HepG2 (cell line): ENCODE results near the gene SLC24A4. TPM values are rescaled to one million over a fixed set of nuclear protein-coding genes. Genes with fewer than 3 reads are reported as not detected.

ENCODE experiments used
- ATAC-seq: fragments of 200-7000 bp; cut with Tn5 transposase; 3 replicates; pipeline ENCODE4 v1.9.1; 2020; ENCODE audit warnings: mild to moderate bottlenecking, moderate library complexity
- BruUV-seq: library from RNA; stranded (reverse); fragments of 400-500 nt; replicated peaks from 2 replicates; lab custom pipeline; 2021; lab: Mats Ljungman, UMichigan
- CTCF ChIA-PET: fragments of 300-600 bp; formaldehyde crosslinking; extraction: SDS; loops from one replicate; lab custom pipeline; 2021; ENCODE audit warnings: low total read pairs, inconsistent platforms, low intra/inter-chr PET ratio; lab: Yijun Ruan, JAX
- POLR2A ChIA-PET: fragments of 350-600 bp; sonication (Branson Sonifier 250); formaldehyde crosslinking; loops from one replicate; lab custom pipeline; 2020; ENCODE audit warnings: antibody characterized with exemption, inconsistent platforms; lab: Yijun Ruan, JAX
- DNase-seq: peaks from one replicate; pipeline ENCODE4 v3.0.0-alpha.2; 2015; ENCODE audit warnings: low spot score
- FAIRE-seq: peaks from 3 replicates; lab custom pipeline; 2011; peaks lifted over from hg19 to GRCh38; lab: Jason Lieb, UNC
- H2AFZ ChIP-seq: one replicate; pipeline ENCODE4 v1.6.1; 2011; ENCODE audit warnings: low read length, inconsistent platforms
- H3K27ac ChIP-seq: fragments of 300-600 bp; 3 replicates; pipeline ENCODE4 v1.8.0; 2011; ENCODE audit warnings: mixed run types, mild to moderate bottlenecking, mixed read lengths, low read length, inconsistent platforms; ENCODE audit not compliant: insufficient read depth; ENCODE audit errors: extremely low read length
- H3K27me3 ChIP-seq, 2 experiments: fragments of 200-600 bp in 1 of 2; 2 replicates in 1 of 2; 3 replicates in 1 of 2; pipeline versions ENCODE4 v1.6.0 to v1.8.0; 2011; ENCODE audit warnings: low read length in 2 of 2, mild to moderate bottlenecking in 2 of 2, moderate library complexity in 2 of 2, inconsistent platforms in 1 of 2; ENCODE audit not compliant: insufficient read depth in 2 of 2, control insufficient read depth in 1 of 2
- H3K36me3 ChIP-seq, 2 experiments: fragments of 200-600 bp in 1 of 2; replicated peaks in 1 of 2; 2 replicates in 1 of 2; 3 replicates in 1 of 2; pipeline versions ENCODE4 v1.5.1 to v1.8.0; 2011; ENCODE audit warnings: low read length in 2 of 2, inconsistent platforms in 1 of 2; ENCODE audit not compliant: insufficient read depth in 2 of 2, control insufficient read depth in 1 of 2
- H3K4me1 ChIP-seq: 2 replicates; pipeline ENCODE4 v1.5.1; 2012; ENCODE audit warnings: low read length, inconsistent platforms; ENCODE audit not compliant: insufficient read depth
- H3K4me2 ChIP-seq: 2 replicates; pipeline ENCODE4 v1.6.0; 2011; ENCODE audit warnings: low read depth, low read length, inconsistent platforms
- H3K4me3 ChIP-seq, 3 experiments: fragments of 200-600 bp in 1 of 3; sonication (generic), shearing (Covaris generic) in 1 of 3; replicated peaks in 1 of 3; 2 replicates each; pipeline ENCODE4 v1.5.1; 2011 to 2016; ENCODE audit warnings: low read length in 3 of 3, inconsistent platforms in 2 of 3, low read depth in 2 of 3, mild to moderate bottlenecking in 2 of 3, control low read depth in 1 of 3, mixed read lengths in 1 of 3; ENCODE audit not compliant: insufficient read depth in 1 of 3
- H3K79me2 ChIP-seq: one replicate; pipeline ENCODE4 v1.6.1; 2011; ENCODE audit warnings: low read length, inconsistent platforms; ENCODE audit not compliant: insufficient read depth
- H3K9ac ChIP-seq: 2 replicates; pipeline ENCODE4 v1.6.0; 2011; ENCODE audit warnings: mild to moderate bottlenecking, low read depth, low read length, inconsistent platforms; ENCODE audit not compliant: insufficient read depth
- H3K9me3 ChIP-seq: 2 replicates; pipeline ENCODE4 v1.5.1; 2012; ENCODE audit warnings: mild to moderate bottlenecking, low read length
- H4K20me1 ChIP-seq: 2 replicates; pipeline ENCODE4 v1.6.0; 2011; ENCODE audit warnings: inconsistent platforms, mild to moderate bottlenecking, low read length, moderate library complexity; ENCODE audit not compliant: insufficient read depth
- GFI1 ChIP-seq: sonication (generic); formaldehyde crosslinking; IDR thresholded peaks from 2 replicates; pipeline ENCODE4 v1.5.0; 2020; ENCODE audit warnings: missing genetic modification reagents, mild to moderate bottlenecking, borderline replicate concordance
- HDAC1 ChIP-seq: sonication (generic); formaldehyde crosslinking; IDR thresholded peaks from 2 replicates; pipeline ENCODE4 v1.5.1; 2020; ENCODE audit warnings: mild to moderate bottlenecking, missing genetic modification reagents
- KDM1A ChIP-seq: IDR thresholded peaks from 2 replicates; pipeline ENCODE4 v1.6.1; 2016; ENCODE audit warnings: missing compliant biosample characterization
- ZBTB7A ChIP-seq: sonication (generic); formaldehyde crosslinking; IDR thresholded peaks from 2 replicates; pipeline ENCODE4 v1.8.0; 2022; ENCODE audit warnings: mild to moderate bottlenecking, missing genetic modification reagents
- ZFAT ChIP-seq: sonication (generic); formaldehyde crosslinking; conservative IDR thresholded peaks from 2 replicates; pipeline ENCODE4 v1.8.1; 2023; ENCODE audit warnings: missing genetic modification reagents, inconsistent platforms
- ZNF142 ChIP-seq: sonication (generic); formaldehyde crosslinking; IDR thresholded peaks from 2 replicates; pipeline ENCODE4 v1.4.0; 2020; ENCODE audit warnings: missing genetic modification reagents
- WGBS: methylation state at CpG from one replicate; pipeline ENCODE4 v1.1.6; 2017; ENCODE audit warnings: low lambda C conversion rate; 5-methylcytosine and 5-hydroxymethylcytosine counted together
- in situ Hi-C: cut with HindIII; loops from 2 replicates; pipeline ENCODE4 v1.10.0; 2017; ENCODE audit warnings: low pct_unique_long_range_greater_than_20kb; ENCODE audit not compliant: extremely low pct_ligation_motif_present
- intact Hi-C: fragments of 100-400 bp; cut with micrococcal nuclease; formaldehyde crosslinking; loops from one replicate; pipeline ENCODE4 v1.10.0; 2022; ENCODE audit not compliant: unreplicated experiment
- polyA plus RNA-seq, 8 experiments: library from polyadenylated mRNA; depleted of rRNA in 3 of 8; stranded (reverse) in 7 of 8; unstranded in 1 of 8; fragments of >200 nt; fragmentation: Illumina TruSeq in 4 of 8; extraction: Trizol in 4 of 8; gene quantifications; 2 replicates each; pipeline versions ENCODE4 v1.2.1 to v1.2.3, GENCODE V29; 2011 to 2016; ENCODE audit warnings: low read depth in 4 of 8, missing spikeins in 1 of 8, mixed read lengths in 1 of 8; ENCODE audit not compliant: insufficient read depth in 1 of 8
- total RNA-seq, 5 experiments: library from RNA; depleted of rRNA; stranded (reverse); fragments of >200 nt; fragmentation: Illumina TruSeq; extraction: Trizol; gene quantifications; 2 replicates each; pipeline ENCODE4 v1.2.3, GENCODE V29; 2016; ENCODE audit warnings: low read depth in 1 of 5

SLC24A4 gene
- total and polyA plus RNA-seq, 2 of the 13 experiments (the other 11 are each of a cell fraction or from before 2014, with no cell fraction given), result not detected

GRCh38 chr14:92482621-92483319, 159.8 kb downstream of the SLC24A4 start:
- H3K27me3 ChIP-seq, result peaks cover 4 to 19% of the 10 kb centered on the region in 2 experiments; a peak in 4 of 5 replicates
- no peaks in the 10 kb centered on the region for H4K20me1 ChIP-seq
- H3K36me3 ChIP-seq, result no peaks in the 10 kb centered on the region
- in situ Hi-C loops, result no loop called here
- no peaks in the 10 kb centered on the region for H3K79me2 ChIP-seq
- no peak overlapping the region for H3K9ac ChIP-seq
- H3K4me3 ChIP-seq, result no peak overlapping the region
- peaks cover 13% of the 10 kb centered on the region; the same call in 1 of the 2 replicates for H3K4me1 ChIP-seq
- no peak for DNase-seq
- FAIRE-seq, result no peak
- CTCF ChIA-PET, result no interaction called here
- H3K9me3 ChIP-seq, result no peaks in the 10 kb centered on the region
- WGBS, result 70% methylated on average over 8 of the region's 9 CpGs
- intact Hi-C loops, result no loop called here
- BruUV-seq, result no TSS peak
- H2AFZ ChIP-seq, result no peak overlapping the region
- H3K27ac ChIP-seq, result no peak overlapping the region
- ATAC-seq, result no peak
- POLR2A ChIA-PET, result no interaction called here
- no peak overlapping the region for H3K4me2 ChIP-seq
- no peak for TF ChIP-seq ZNF142 (CRISPR knock-in tag)
- TF ChIP-seq ZFAT (CRISPR knock-in tag), result no peak
- no peak for TF ChIP-seq HDAC1
- no peak for TF ChIP-seq GFI1 (CRISPR knock-in tag)
- TF ChIP-seq KDM1A (CRISPR knock-in tag), result no peak
- no peak for TF ChIP-seq ZBTB7A (CRISPR knock-in tag)
